ENCODE results near the gene PHF21B.
"Not testable (repeated sequence)": the region's sequence is repeated elsewhere in the genome, so short reads cannot be mapped to it uniquely, and the experiment has no call there.

The PHF21B gene

DNA sequence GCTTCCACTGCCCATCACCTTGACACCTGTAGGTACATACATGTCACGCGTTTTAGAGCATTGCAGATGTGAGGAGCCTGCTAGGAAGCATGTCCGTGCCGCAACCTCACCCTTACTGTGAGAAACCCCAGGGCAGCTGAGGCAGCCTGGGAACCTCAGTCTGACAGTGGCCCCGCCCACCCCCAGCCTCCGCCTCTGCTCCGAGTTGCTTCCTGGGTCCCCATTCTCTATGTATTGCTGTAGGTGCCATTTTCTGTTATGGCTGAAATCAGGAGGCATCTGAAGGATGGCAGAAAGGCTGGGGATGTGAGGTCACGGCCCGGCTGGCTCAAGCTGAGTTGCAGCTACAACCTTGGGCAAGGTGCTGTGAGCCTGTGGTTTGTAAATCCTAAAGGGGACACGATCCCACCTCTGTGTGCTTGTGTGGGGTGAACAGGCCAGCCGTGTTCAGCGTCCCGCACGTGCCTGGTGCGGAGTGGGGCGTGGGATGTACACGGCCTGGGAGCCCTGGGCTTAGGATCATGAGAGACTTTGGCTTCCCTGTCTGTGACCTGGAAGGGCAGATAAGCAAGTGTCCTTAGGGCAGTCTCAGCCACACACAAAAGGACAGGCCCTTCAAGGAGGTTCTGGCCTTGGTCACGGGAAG, 102.7 kb downstream of the PHF21B start:
- Histone ChIP-seq H3K27me3 (ENCODE audit: control insufficient read depth, insufficient read depth, low read length) (no peaks in the 10 kb centered on the region), H3K4me1 (ENCODE audit: control insufficient read depth, insufficient read depth, low read length) (no peaks in the 10 kb centered on the region), H3K36me3 (ENCODE audit: control insufficient read depth, insufficient read depth, low read length) (peaks cover 21% of the 10 kb centered on the region), H3K9ac (ENCODE audit: low read depth, low read length) (no peak overlapping the region), H3K4me3 (ENCODE audit: low read depth, low read length) (no peak overlapping the region), H3K9me3 (ENCODE audit: control insufficient read depth, insufficient read depth, low read length) (peaks cover 12% of the 10 kb centered on the region)

GRCh38 chr22:44906248-44906936, 103.4 kb downstream of the PHF21B start:
- no peaks in the 10 kb centered on the region for H3K4me1 ChIP-seq (ENCODE audit: control insufficient read depth, insufficient read depth, low read length)
- H3K9ac ChIP-seq (ENCODE audit: low read depth, low read length) = no peak overlapping the region
- peaks cover 16% of the 10 kb centered on the region for H3K36me3 ChIP-seq (ENCODE audit: control insufficient read depth, insufficient read depth, low read length)
- H3K9me3 ChIP-seq (ENCODE audit: control insufficient read depth, insufficient read depth, low read length) = peaks cover 9% of the 10 kb centered on the region
- no peak overlapping the region for H3K4me3 ChIP-seq (ENCODE audit: low read depth, low read length)
- H3K27me3 ChIP-seq (ENCODE audit: control insufficient read depth, insufficient read depth, low read length) = no peaks in the 10 kb centered on the region

DNA sequence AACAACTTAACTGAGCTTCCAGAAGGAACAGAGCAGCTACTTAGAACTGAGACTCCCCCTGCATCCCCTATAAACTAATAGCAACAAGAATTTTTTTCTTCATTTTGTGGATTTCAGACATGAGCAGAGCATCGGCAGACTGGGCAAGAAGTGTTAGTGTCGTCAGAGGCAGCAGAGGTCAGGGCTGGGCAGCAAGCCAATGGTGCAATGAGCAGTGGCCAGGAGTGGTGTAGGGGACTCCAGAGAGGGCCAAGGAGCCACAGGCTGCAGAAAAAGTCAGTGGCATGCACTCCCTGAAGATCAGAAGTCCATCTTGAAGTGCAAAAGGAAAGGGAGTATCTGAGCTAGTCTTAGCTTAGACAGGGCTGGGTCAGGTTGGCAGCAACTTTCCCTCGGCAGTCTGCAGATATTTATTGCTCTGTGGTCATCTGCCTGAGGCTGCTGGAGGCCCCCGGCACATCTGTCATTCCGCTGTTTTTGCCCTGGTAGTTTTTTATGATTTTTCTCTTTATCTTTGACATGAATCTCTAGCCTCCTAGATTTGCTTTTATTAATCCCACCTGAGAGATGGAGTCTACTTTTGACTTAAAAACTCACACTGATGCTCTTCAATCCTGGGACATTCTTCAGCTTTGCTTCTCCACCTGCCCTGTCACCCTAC, 105.2 kb downstream of the PHF21B start:
- not testable (repeated sequence) for H3K4me1 ChIP-seq (ENCODE audit: control insufficient read depth, insufficient read depth, low read length); H3K4me3 ChIP-seq (ENCODE audit: low read depth, low read length); H3K27me3 ChIP-seq (ENCODE audit: control insufficient read depth, insufficient read depth, low read length); H3K9me3 ChIP-seq (ENCODE audit: control insufficient read depth, insufficient read depth, low read length); H3K9ac ChIP-seq (ENCODE audit: low read depth, low read length)
- H3K36me3 ChIP-seq (ENCODE audit: control insufficient read depth, insufficient read depth, low read length) = peaks cover 12% of the 10 kb centered on the region

GRCh38 chr22:44903164-44903563, 106.6 kb downstream of the PHF21B start:
- H3K36me3 ChIP-seq (ENCODE audit: control insufficient read depth, insufficient read depth, low read length); H3K4me1 ChIP-seq (ENCODE audit: control insufficient read depth, insufficient read depth, low read length); H3K9me3 ChIP-seq (ENCODE audit: control insufficient read depth, insufficient read depth, low read length); H3K27me3 ChIP-seq (ENCODE audit: control insufficient read depth, insufficient read depth, low read length); H3K9ac ChIP-seq (ENCODE audit: low read depth, low read length); H3K4me3 ChIP-seq (ENCODE audit: low read depth, low read length): not testable (repeated sequence)

- no peaks in the 10 kb centered on the region for H3K27me3 ChIP-seq (ENCODE audit: control insufficient read depth, insufficient read depth, low read length)
- no peak overlapping the region for H3K9ac ChIP-seq (ENCODE audit: low read depth, low read length)
- H3K4me1 ChIP-seq (ENCODE audit: control insufficient read depth, insufficient read depth, low read length) = no peaks in the 10 kb centered on the region
- peaks cover 5% of the 10 kb centered on the region for H3K9me3 ChIP-seq (ENCODE audit: control insufficient read depth, insufficient read depth, low read length)
- no peaks in the 10 kb centered on the region for H3K36me3 ChIP-seq (ENCODE audit: control insufficient read depth, insufficient read depth, low read length)
- H3K4me3 ChIP-seq (ENCODE audit: low read depth, low read length) = no peak overlapping the region
These were observed 108.5 kb downstream of the PHF21B start for GRCh38 chr22:44901301-44901700.

- Histone ChIP-seq H3K4me3 (ENCODE audit: low read depth, low read length) (no peak overlapping the region), H3K4me1 (ENCODE audit: control insufficient read depth, insufficient read depth, low read length) (peaks cover 3% of the 10 kb centered on the region), H3K9me3 (ENCODE audit: control insufficient read depth, insufficient read depth, low read length) (peaks cover 5% of the 10 kb centered on the region), H3K27me3 (ENCODE audit: control insufficient read depth, insufficient read depth, low read length) (no peaks in the 10 kb centered on the region), H3K36me3 (ENCODE audit: control insufficient read depth, insufficient read depth, low read length) (peaks cover 2% of the 10 kb centered on the region), H3K9ac (ENCODE audit: low read depth, low read length) (no peak overlapping the region)
These were observed 111.6 kb downstream of the PHF21B start for GRCh38 chr22:44898236-44898635.

- H3K4me3 ChIP-seq (ENCODE audit: low read depth, low read length) = no peak overlapping the region
- H3K36me3 ChIP-seq (ENCODE audit: control insufficient read depth, insufficient read depth, low read length) = peaks cover 22% of the 10 kb centered on the region
- no peaks in the 10 kb centered on the region for H3K27me3 ChIP-seq (ENCODE audit: control insufficient read depth, insufficient read depth, low read length)
- H3K9me3 ChIP-seq (ENCODE audit: control insufficient read depth, insufficient read depth, low read length) = no peaks in the 10 kb centered on the region
- no peak overlapping the region for H3K9ac ChIP-seq (ENCODE audit: low read depth, low read length)
- peaks cover 3% of the 10 kb centered on the region for H3K4me1 ChIP-seq (ENCODE audit: control insufficient read depth, insufficient read depth, low read length)
These were observed 114.3 kb downstream of the PHF21B start for GRCh38 chr22:44895296-44896055.

DNA sequence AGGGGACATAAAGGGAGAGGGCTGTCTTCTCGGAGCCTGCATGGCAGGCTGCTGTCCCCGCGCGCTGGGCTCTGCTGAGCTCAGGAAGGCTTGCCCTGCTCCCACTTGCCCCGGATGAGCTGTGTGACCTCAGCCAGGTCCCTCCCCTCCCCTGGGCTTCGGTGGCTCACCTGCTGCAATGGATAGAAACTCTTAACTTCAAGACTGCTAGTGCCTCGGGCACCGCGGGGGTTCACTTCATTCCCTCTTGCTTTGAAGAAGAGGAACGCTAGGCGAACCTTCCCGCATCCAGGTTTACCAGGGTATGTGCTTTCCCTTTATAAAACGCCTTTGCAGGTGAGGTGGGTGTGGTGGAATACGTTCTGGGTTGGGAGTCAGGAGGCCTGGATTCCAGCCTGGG, 115.0 kb downstream of the PHF21B start:
- H3K4me1 ChIP-seq (ENCODE audit: control insufficient read depth, insufficient read depth, low read length) = peaks cover 3% of the 10 kb centered on the region

DNA sequence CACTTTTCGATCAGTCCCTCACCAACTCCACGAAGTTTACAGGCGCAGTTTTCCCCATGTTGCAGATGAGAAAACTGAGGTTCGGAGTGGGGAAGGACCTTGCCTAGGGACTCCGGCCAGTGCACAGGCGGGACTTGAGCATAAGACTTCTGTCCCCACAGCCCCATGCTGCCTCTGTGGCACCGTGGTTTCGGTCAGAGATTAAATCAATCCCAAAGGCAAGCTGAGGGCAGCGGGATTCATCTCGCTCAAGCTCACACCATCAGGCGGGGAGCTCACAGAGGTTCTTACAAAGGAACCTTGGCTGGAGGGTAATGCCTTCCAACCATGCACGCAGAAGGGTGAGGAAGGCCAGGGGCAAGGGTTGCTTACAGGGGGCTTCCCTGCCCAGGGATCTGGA, 115.5 kb downstream of the PHF21B start:
- Histone ChIP-seq H3K9me3 (ENCODE audit: control insufficient read depth, insufficient read depth, low read length) (no peaks in the 10 kb centered on the region), H3K27me3 (ENCODE audit: control insufficient read depth, insufficient read depth, low read length) (no peaks in the 10 kb centered on the region), H3K4me1 (ENCODE audit: control insufficient read depth, insufficient read depth, low read length) (peaks cover 3% of the 10 kb centered on the region), H3K4me3 (ENCODE audit: low read depth, low read length) (no peak overlapping the region), H3K9ac (ENCODE audit: low read depth, low read length) (no peak overlapping the region), H3K36me3 (ENCODE audit: control insufficient read depth, insufficient read depth, low read length) (peaks cover 28% of the 10 kb centered on the region)

More for the DNA sequence above, 115.0 kb downstream of the PHF21B start:
- no peak overlapping the region for H3K4me3 ChIP-seq (ENCODE audit: low read depth, low read length)
- H3K36me3 ChIP-seq (ENCODE audit: control insufficient read depth, insufficient read depth, low read length) = peaks cover 27% of the 10 kb centered on the region
- H3K9me3 ChIP-seq (ENCODE audit: control insufficient read depth, insufficient read depth, low read length) = no peaks in the 10 kb centered on the region
- H3K9ac ChIP-seq (ENCODE audit: low read depth, low read length) = no peak overlapping the region
- H3K27me3 ChIP-seq (ENCODE audit: control insufficient read depth, insufficient read depth, low read length) = no peaks in the 10 kb centered on the region

DNA sequence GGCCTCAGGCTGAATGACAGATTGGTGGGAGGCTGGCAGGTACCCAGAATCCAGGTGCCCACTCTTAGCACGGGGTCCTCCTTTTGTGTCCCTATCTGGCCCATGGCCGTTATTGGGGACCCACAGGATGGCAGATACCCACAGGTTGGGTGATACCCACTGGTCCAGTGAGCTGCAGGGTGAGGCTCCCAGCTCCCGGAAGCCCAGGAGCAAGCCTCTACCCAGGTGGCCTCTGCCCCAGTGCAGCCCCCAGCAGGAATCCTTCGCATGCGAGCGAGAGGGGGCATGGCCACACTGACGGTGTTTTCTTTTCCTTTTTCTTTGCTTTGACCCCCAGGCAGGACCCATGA, 116.1 kb downstream of the PHF21B start:
- Histone ChIP-seq H3K9me3 (ENCODE audit: control insufficient read depth, insufficient read depth, low read length) (no peaks in the 10 kb centered on the region), H3K36me3 (ENCODE audit: control insufficient read depth, insufficient read depth, low read length) (peaks cover 28% of the 10 kb centered on the region), H3K4me1 (ENCODE audit: control insufficient read depth, insufficient read depth, low read length) (peaks cover 6% of the 10 kb centered on the region), H3K27me3 (ENCODE audit: control insufficient read depth, insufficient read depth, low read length) (no peaks in the 10 kb centered on the region), H3K4me3 (ENCODE audit: low read depth, low read length) (no peak overlapping the region), H3K9ac (ENCODE audit: low read depth, low read length) (no peak overlapping the region)

- Histone ChIP-seq H3K27me3 (ENCODE audit: control insufficient read depth, insufficient read depth, low read length) (no peaks in the 10 kb centered on the region), H3K9ac (ENCODE audit: low read depth, low read length) (no peak overlapping the region), H3K4me1 (ENCODE audit: control insufficient read depth, insufficient read depth, low read length) (peaks cover 9% of the 10 kb centered on the region), H3K36me3 (ENCODE audit: control insufficient read depth, insufficient read depth, low read length) (peaks cover 28% of the 10 kb centered on the region), H3K4me3 (ENCODE audit: low read depth, low read length) (no peak overlapping the region), H3K9me3 (ENCODE audit: control insufficient read depth, insufficient read depth, low read length) (no peaks in the 10 kb centered on the region)
These were observed 116.7 kb downstream of the PHF21B start for GRCh38 chr22:44892803-44893730.
